Testis (tissue), 2 donors: ENCODE data around the gene HLA-DRB1.

Experiments used
- CTCF ChIP-seq, 3 experiments: fragments of 450-650 bp in 2 of 3; fragments of 200-600 bp in 1 of 3; sonication (generic) in 1 of 3; IDR thresholded peaks; one replicate each; pipeline ENCODE4 v1.5.1; 2016 to 2019; ENCODE audit warnings: antibody characterized with exemption in 3 of 3, mild to moderate bottlenecking in 2 of 3, moderate library complexity in 1 of 3
- POLR2A ChIP-seq: fragments of 450-650 bp; IDR thresholded peaks from one replicate; pipeline ENCODE4 v1.6.1; 2017; ENCODE audit warnings: antibody characterized with exemption, mild to moderate bottlenecking, moderate library complexity

GRCh38 chr6:32637219-32637880, 47.7 kb upstream of the HLA-DRB1 start, which contains the start of gene HLA-DQA1:
- no peak for TF ChIP-seq POLR2A
- TF ChIP-seq CTCF (IDR thresholded peaks at IDR 0.05), result no peak
